Muscle of leg (tissue), 11 donors: Measurements from ENCODE around the gene GNAO1. TPM values are rescaled to one million over a fixed set of nuclear protein-coding genes. Genes with fewer than 3 reads are reported as not detected.

ENCODE experiments used
- DNase-seq: peaks from one replicate; pipeline ENCODE4 v3.0.0; 2013
- H3K27ac ChIP-seq: one replicate; pipeline ENCODE4 v1.5.1; 2013; ENCODE audit warnings: mild to moderate bottlenecking, low read length, control low read depth
- H3K27me3 ChIP-seq: one replicate; pipeline ENCODE4 v1.6.1; 2013; ENCODE audit warnings: low read length; ENCODE audit not compliant: control insufficient read depth, insufficient read depth
- H3K36me3 ChIP-seq: one replicate; pipeline ENCODE4 v1.6.1; 2013; ENCODE audit warnings: low read length; ENCODE audit not compliant: control insufficient read depth, insufficient read depth
- H3K4me1 ChIP-seq: one replicate; pipeline ENCODE4 v1.6.1; 2013; ENCODE audit warnings: low read length; ENCODE audit not compliant: control insufficient read depth, insufficient read depth
- H3K4me3 ChIP-seq: one replicate; pipeline ENCODE4 v1.5.1; 2013; ENCODE audit warnings: low read length, control low read depth
- H3K9me3 ChIP-seq: replicated peaks from 2 replicates; pipeline ENCODE4 v1.6.1; 2013; ENCODE audit warnings: low read depth, low read length; ENCODE audit not compliant: control insufficient read depth
- WGBS: methylation state at CpG from one replicate; pipeline ENCODE4 v1.1.5; 2013; ENCODE audit warnings: missing lambda C conversion rate; ENCODE audit not compliant: insufficient coverage; 5-methylcytosine and 5-hydroxymethylcytosine counted together
- polyA plus RNA-seq, 8 donors: library from polyadenylated mRNA; unstranded; fragments of 120-200 nt; gene quantifications; one replicate each; pipeline versions ENCODE4 v1.2.1 to v1.2.3, GENCODE V29; 2013; ENCODE audit warnings: inconsistent platforms in 1 of 8, low replicate concordance in 1 of 8; ENCODE audit not compliant: insufficient read length in 8 of 8, insufficient read depth in 1 of 8
- total RNA-seq: library from RNA; stranded (reverse); fragments of 120-200 nt; gene quantifications from one replicate; pipeline ENCODE4 v1.2.4, GENCODE V29; 2013

GNAO1 gene
- total and polyA plus RNA-seq, 9 donors, result 0.49 to 3.2 (median 2.1) TPM

DNA sequence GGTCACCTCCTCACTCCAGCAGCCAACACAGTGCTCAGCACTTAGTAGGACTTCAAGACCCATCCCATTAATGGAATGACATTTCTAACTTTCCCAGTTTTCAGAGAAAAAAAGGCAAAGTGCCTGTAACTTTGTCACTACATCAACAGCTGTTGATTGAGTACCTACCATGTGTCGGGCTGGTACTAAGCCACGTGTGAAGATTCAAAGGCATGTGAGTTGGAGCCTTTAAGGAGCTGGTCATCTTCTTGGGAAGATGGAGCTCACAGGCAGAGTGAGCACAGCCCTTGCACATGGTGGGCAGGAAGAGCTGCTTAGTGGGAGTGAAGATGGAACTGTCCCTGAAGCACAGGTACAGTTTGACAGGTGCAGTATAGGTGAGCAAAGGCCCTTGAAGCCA lies 88.6 kb downstream of the GNAO1 start:
- DNase-seq, result no peak
- 94% methylated on average over 2 of the region's 2 CpGs for WGBS
- Histone ChIP-seq H3K4me3 (no peak overlapping the region), H3K9me3 (no peaks in the 10 kb centered on the region), H3K36me3 (no peaks in the 10 kb centered on the region), H3K27ac (no peak overlapping the region), H3K4me1 (no peaks in the 10 kb centered on the region), H3K27me3 (no peaks in the 10 kb centered on the region)

DNA sequence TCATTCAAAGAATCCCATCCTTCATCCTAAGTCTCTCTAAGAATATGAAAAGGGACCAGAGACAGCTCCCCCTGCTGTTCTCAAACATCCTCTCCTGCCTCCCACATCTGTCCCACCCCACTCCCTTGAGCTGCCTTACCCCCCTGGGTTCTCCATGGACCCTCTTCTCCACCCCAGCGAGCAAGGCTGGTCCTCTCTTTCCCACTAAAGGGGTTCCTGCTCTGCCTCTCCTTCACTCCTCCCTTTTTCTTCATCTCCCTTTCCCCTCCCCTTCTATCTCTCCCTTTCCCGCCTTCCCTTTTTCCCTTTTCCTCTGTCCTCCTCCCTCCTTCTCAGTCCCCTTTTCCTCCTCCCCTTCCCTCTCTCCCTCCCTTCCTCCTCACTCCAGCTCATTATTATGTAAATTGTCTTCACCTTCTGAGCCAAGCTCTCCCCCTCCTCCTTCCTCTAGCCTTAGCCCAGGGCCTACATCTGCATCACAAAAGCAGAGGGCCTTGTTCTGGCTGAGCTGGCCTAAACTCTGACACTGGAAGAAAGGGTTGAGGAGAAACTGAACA lies 90.0 kb downstream of the GNAO1 start:
- H3K4me1 ChIP-seq, result no peaks in the 10 kb centered on the region
- no peak overlapping the region for H3K4me3 ChIP-seq
- no peaks in the 10 kb centered on the region for H3K27me3 ChIP-seq
- no peaks in the 10 kb centered on the region for H3K9me3 ChIP-seq
- DNase-seq, result no peak
- H3K36me3 ChIP-seq, result no peaks in the 10 kb centered on the region
- H3K27ac ChIP-seq, result no peak overlapping the region
- 51% methylated on average over 2 of the region's 2 CpGs for WGBS

DNA sequence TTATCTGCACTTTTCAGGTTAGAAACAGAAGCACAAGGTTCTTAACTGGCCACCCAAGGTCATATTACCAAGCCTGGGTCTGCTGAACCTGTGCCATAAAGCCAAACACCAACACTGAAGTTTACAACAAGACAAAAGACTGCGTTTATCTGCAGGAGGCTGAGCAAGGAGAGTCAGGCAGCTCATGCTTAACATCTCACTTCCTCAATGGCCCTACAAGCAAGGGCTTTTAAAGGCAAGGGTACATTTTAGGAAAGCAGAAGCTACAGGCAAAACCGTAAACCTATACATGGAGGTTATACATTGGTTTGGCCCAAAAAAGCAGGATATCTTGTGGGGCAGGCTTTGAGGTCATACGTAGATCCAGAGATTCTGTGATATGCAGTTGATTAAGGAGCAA lies 91.2 kb downstream of the GNAO1 start:
- no peaks in the 10 kb centered on the region for H3K9me3 ChIP-seq
- no peaks in the 10 kb centered on the region for H3K4me1 ChIP-seq
- whole genome bisulfite sequencing, result 62% methylated on average over 3 of the region's 3 CpGs
- DNase-seq, result no peak
- H3K27ac ChIP-seq, result no peak overlapping the region
- no peak overlapping the region for H3K4me3 ChIP-seq
- H3K36me3 ChIP-seq, result no peaks in the 10 kb centered on the region
- H3K27me3 ChIP-seq, result no peaks in the 10 kb centered on the region

- Histone ChIP-seq H3K36me3 (no peaks in the 10 kb centered on the region), H3K4me3 (no peak overlapping the region), H3K27ac (no peak overlapping the region), H3K4me1 (no peaks in the 10 kb centered on the region), H3K27me3 (no peaks in the 10 kb centered on the region), H3K9me3 (no peaks in the 10 kb centered on the region)
- DNase-seq, result no peak
- WGBS, result 92% methylated on average over 2 of the region's 2 CpGs
Observed at GRCh38 chr16:56284521-56284920, 93.2 kb downstream of the GNAO1 start.

GRCh38 chr16:56286809-56287208 lies 95.5 kb downstream of the GNAO1 start:
- Histone ChIP-seq H3K4me3 (no peak overlapping the region), H3K36me3 (no peaks in the 10 kb centered on the region), H3K27ac (no peak overlapping the region), H3K9me3 (no peaks in the 10 kb centered on the region), H3K4me1 (no peaks in the 10 kb centered on the region), H3K27me3 (no peaks in the 10 kb centered on the region)
- DNase-seq, result no peak
- 61% methylated on average over 2 of the region's 7 CpGs for WGBS

- WGBS, result 64% methylated on average over 7 of the region's 7 CpGs
- no peaks in the 10 kb centered on the region for H3K4me1 ChIP-seq
- H3K27me3 ChIP-seq, result no peaks in the 10 kb centered on the region
- H3K4me3 ChIP-seq, result no peak overlapping the region
- DNase-seq, result no peak
- no peaks in the 10 kb centered on the region for H3K9me3 ChIP-seq
- H3K36me3 ChIP-seq, result no peaks in the 10 kb centered on the region
- H3K27ac ChIP-seq, result no peak overlapping the region
Observed at GRCh38 chr16:56288019-56288418, 96.7 kb downstream of the GNAO1 start.

DNA sequence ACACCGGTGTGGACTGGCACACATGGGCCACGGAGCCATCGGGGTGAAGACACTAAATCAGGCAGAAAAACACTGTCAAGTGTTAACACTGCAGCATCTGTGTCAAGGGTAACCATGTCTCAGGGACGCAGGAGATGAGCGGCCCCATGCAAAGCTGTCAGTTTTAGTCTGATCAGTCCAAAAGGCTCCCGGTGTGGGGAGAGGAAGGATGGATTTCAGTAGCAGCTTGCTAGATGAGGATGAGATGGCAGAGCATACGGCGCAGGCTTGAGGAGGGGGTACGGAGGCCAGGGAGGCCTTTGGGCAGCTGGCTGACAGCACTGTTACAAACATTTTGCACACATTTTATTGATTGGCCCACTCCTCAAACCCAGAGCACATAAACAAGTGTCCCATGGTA lies 98.1 kb downstream of the GNAO1 start:
- no peak for DNase-seq
- no peak overlapping the region for H3K4me3 ChIP-seq
- no peaks in the 10 kb centered on the region for H3K27me3 ChIP-seq
- H3K36me3 ChIP-seq, result no peaks in the 10 kb centered on the region
- no peaks in the 10 kb centered on the region for H3K9me3 ChIP-seq
- no peaks in the 10 kb centered on the region for H3K4me1 ChIP-seq
- no peak overlapping the region for H3K27ac ChIP-seq
- WGBS, result 85% methylated on average over 8 of the region's 9 CpGs

DNA sequence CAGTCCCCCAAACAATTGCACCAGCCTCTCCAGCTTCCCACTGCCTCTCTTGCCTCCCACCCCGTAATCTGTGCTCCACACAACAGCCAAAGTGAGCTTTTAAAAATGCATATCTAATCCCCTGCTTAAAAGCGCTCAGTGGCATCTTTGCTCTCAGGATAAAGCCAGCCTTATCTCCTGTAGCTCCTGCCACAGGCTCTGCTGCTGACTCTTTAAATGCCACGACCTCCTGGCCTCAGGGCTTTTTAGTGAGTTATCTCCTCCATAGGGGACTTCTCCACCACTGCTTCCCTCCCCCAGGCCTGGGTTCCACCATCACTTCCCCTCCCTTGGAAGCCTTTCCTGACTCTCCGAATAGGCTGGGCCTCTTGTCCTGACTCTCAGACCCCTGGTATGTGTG lies 98.6 kb downstream of the GNAO1 start:
- no peaks in the 10 kb centered on the region for H3K36me3 ChIP-seq
- H3K9me3 ChIP-seq, result no peaks in the 10 kb centered on the region
- H3K27me3 ChIP-seq, result no peaks in the 10 kb centered on the region
- no peak overlapping the region for H3K27ac ChIP-seq
- H3K4me3 ChIP-seq, result no peak overlapping the region
- no peak for DNase-seq
- H3K4me1 ChIP-seq, result no peaks in the 10 kb centered on the region
- 49% methylated on average over 3 of the region's 4 CpGs for WGBS

GRCh38 chr16:56294014-56294413 lies 102.7 kb downstream of the GNAO1 start:
- H3K4me3 ChIP-seq, result no peak overlapping the region
- no peaks in the 10 kb centered on the region for H3K9me3 ChIP-seq
- H3K36me3 ChIP-seq, result no peaks in the 10 kb centered on the region
- no peak for DNase-seq
- H3K27ac ChIP-seq, result no peak overlapping the region
- WGBS, result 89% methylated on average over 5 of the region's 5 CpGs
- peaks cover 15% of the 10 kb centered on the region for H3K4me1 ChIP-seq
- no peaks in the 10 kb centered on the region for H3K27me3 ChIP-seq

DNA sequence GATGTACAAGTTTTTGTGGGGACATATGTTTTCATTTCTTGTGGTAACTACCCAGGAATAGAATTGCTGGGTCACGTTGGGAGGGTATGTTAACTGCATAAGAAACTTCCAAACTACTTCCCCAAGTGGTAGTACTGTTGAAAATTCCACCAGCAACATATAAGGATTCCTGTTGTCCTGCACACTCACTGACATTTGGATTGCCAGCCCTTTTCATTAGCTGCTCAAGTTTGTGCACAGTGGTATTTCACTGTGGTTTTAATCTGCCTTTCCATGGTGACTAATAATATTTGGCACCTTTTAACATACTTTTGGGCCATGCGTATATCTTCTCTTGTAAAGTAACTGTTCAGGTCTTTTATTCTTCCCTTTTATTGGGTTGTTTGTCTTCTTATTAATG lies 103.3 kb downstream of the GNAO1 start:
- no peak overlapping the region for H3K27ac ChIP-seq
- DNase-seq, result no peak
- H3K36me3 ChIP-seq, result no peaks in the 10 kb centered on the region
- peaks cover 15% of the 10 kb centered on the region for H3K4me1 ChIP-seq
- no CpG with 5 or more reads among the region's 2 CpGs for WGBS
- H3K9me3 ChIP-seq, result no peaks in the 10 kb centered on the region
- H3K4me3 ChIP-seq, result no peak overlapping the region
- no peaks in the 10 kb centered on the region for H3K27me3 ChIP-seq

DNA sequence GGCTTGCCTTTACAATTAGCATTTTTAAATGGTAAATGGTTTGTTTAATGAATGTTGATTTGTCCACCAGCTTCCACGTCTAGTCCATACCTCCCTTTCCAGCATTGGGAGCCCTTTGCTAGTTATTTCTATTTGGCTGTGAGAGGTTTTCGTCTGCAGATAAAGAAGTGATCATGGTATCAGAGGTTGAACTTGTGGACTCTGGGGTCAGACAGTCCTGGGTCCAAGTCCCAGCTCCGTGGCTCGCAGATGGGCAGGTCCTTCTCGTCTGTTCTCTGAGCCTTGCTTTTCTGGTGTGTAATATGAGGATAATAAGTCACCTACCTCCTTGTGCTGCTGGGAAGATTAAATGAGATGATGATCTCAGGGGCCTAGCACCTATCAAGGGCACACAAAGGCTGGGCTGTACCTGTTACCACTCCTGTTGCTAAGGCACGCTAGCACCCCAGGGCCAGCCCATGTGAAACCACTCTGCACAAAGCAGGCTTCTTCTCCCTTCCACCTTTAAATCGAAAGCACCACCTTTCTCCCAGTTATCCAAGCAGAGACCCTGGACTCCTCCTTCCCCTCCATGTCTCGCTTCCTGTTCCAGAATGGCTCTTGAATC lies 103.9 kb downstream of the GNAO1 start:
- no peaks in the 10 kb centered on the region for H3K36me3 ChIP-seq
- H3K27ac ChIP-seq, result peak overlapping the region; percentile 20
- H3K4me1 ChIP-seq, result peaks cover 15% of the 10 kb centered on the region
- H3K9me3 ChIP-seq, result no peaks in the 10 kb centered on the region
- WGBS, result 69% methylated on average over 4 of the region's 8 CpGs
- no peak for DNase-seq
- H3K27me3 ChIP-seq, result no peaks in the 10 kb centered on the region
- no peak overlapping the region for H3K4me3 ChIP-seq
